GM03348 (cell line): ENCODE measurements around the gene TRPV4.
A peak's percentile ranks its signal among the peaks of the same experiment; 100 is the strongest.
"Not testable (repeated sequence)": the region's sequence is repeated elsewhere in the genome, so short reads cannot be mapped to it uniquely, and the experiment has no call there.

ENCODE experiments used
- DNase-seq: peaks from one replicate; pipeline ENCODE4 v3.0.0; 2012; ENCODE audit warnings: low spot score

Gene TRPV4

DNA sequence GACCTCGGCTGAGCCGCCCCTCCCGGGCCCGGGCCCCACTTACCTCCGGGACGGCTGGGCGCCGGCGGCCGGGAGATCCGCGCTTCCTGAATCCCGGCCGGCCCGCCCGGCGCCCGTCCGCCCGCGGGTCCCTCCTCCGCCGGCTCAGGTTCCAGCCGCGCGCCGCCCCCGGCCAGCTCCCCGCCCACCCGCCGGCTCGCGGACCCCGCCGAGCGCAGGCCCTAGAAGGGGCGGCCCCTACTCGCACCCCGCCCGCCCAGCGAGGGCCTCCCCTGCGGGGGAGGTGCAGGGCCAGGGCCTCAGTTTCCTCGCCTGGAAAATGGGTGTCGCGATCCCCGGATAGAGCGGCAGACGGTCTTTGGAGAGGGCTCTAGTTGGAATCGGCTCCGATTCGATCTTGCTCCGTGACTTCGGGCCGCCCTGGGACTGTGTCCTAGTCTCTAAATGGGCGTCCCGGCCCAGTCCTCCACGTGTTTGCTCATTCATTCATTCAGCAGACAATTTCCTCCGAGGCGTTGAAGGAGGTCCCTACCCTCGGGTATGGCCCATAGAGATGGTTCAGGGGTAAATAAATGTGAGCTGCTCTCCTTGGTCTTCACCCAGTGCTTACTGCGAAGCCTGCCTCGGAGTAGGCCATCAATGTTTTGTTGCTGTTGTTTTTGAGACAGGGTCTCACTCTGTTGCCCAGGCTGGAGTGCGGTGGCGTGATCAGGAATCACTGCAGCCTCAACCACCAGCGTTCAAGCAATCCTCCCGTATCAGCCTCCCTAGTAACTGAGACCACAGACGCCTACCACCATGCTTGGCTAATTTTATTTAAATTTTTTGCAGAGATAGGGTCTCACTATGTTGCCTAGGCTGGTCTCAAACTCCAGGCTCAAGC lies at the start of gene TRPV4:
Gene TRPV4, minus strand, starts transcription at position 92 of the 883 bp plus-strand sequence. CDS start 18,602 bp downstream, outside the sequence.
- DNase-seq, result peak; percentile 89

DNA sequence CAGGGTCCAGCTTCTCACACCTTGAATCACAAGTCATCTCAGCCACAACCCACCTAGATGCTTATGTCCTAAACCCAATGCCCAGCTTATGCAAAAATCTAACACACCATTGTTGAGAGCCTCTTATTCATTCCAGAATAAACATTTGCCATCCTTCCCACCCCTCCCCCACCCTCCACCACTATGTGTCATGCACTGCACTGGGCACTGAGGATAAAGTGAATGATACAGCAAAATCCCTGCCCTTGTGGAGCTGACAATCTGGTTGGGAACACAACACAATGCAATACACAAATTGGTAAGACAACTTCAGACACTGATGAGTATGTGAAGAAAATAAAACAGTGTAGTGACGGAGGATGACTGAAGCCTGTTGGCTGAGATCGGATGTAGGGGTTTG lies 48.6 kb upstream of the TRPV4 start:
- no peak for DNase-seq

DNA sequence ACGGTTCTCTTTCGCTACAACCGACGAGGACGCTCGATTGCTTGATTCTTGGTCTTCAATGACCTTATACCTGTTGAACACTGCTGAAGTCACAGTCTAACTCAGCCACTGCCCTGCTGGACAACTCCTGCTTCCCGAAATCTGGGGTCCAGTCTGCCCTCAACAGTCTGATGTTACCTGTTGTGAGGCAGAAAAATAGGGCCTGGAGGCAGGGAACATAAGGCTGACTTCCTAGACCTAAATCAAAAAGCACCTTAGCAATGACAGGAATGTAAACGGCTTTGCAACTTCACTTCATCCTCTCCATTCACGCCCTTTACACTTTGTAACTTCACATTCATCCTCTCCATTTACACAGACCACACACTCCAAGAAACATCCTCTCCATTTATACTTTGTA lies 47.7 kb upstream of the TRPV4 start:
- DNase-seq, result no peak

DNA sequence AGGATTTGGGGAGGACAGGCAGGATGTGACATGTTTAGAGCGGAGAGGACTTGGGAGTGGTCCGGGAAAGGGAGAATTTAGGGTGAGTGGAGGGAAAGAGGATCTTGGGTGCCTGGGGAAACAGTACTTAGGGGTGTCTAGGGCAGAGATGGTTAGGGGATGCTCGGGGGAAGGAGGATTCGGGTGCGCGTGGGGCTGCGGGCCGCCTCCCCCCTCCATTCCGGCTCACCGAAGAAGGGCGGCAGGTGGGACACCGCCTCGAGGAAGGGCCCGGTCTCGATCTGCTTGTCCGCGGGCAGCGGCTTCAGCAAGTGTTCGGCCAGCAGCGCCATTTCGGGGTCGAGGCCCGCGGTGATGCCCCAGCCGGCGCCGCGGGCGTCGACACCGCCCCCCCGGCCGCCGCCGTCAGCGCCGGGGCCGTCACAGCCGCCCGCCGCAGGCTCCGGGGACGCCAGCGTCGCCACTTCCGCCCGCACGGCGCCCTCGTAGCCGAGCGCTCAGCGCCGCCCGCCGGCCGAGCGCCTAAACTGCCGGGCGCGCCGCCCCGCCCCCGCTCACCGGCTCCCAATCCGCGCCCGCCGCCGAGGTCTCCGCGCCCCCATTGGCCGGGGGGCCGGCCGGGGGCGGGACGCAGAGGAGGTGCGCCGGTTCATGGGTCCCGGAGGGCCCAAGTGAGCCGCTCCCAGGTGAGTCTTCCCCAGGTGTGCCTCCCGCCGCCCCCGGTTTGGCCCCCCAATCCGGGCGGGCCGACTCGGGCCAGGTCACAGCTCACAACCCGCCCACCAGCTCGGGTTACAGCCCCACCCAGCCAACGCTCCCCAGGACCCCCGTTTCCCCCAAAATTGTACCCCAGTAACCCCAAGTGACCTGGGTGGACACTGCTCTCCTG lies 47.1 kb upstream of the TRPV4 start, which contains the start of gene GLTP:
Gene GLTP, minus strand, starts transcription at position 499 of the 889 bp plus-strand sequence. Its CDS starts 167 bp downstream, at position 332.
- peak; percentile 99 for DNase-seq

DNA sequence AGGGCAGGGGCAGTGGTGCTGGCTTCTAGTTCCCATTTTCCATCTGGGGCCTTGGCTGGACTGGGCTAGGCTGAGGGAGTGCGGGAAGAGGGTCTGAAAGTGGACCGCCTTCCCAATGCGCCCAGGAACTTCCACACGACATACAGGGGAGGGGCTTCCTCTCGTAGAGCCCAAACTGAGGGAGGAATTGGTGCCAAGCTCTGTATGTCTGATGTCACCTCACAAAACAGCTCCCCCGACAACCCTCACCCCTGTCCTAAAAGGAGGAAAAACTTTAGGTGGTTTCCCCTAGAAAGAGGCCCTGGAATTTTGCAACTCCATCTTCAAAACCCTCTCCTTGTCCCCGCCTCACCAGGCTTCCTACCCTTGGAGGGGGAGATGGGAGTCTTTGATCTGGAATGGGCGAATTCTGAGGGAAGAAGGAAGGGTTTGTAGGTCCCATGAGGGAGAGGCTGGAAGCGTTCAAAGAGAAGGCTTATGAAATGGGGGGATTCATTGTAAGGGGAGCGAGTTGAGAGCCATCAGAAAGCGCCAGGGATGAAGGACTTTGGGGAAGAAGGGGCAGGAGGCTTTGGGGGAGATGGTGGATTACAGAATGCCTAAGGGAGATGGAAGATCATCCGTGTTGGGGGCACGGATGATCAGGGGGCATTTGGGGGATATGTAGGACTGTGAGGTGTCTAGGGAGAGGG lies 46.3 kb upstream of the TRPV4 start:
- peak; percentile 48 for DNase-seq

DNA sequence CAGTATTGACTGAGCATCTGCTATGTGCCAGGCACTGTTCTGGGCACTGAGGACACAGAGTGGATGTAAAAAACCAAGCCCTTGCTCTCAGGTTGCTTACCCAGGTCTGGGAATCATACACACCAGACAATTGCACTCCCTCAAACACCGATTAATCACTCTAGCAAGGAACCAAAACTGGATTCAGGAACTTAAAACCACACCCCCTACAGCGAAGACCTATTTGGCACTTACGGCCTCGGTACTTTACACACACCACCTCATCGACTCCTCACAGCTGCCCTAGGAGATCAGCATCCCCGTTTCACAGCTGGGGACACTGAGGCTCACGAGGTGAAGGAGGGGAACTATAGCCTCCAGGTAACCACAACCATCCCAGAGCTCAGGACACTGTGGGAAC lies 45.6 kb upstream of the TRPV4 start:
- no peak for DNase-seq

DNA sequence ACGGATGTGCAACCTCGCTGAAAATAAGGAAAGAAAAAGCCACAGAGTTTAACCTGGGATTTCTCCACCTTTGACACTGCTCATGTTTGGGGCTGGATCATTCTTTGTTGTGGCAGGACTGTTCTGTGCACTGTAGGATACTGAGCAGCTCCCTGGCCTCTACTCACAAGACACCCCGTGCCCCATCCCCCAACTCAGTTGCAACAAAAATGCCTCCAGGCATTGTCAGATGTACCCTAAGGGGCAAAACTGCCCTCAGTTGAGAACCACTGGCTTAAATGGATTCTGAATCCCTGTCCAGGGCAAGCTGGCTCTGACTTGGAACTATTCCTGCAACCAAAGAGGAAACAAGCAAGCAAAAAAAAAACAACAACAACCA lies 45.0 kb upstream of the TRPV4 start:
- DNase-seq, result no peak

DNA sequence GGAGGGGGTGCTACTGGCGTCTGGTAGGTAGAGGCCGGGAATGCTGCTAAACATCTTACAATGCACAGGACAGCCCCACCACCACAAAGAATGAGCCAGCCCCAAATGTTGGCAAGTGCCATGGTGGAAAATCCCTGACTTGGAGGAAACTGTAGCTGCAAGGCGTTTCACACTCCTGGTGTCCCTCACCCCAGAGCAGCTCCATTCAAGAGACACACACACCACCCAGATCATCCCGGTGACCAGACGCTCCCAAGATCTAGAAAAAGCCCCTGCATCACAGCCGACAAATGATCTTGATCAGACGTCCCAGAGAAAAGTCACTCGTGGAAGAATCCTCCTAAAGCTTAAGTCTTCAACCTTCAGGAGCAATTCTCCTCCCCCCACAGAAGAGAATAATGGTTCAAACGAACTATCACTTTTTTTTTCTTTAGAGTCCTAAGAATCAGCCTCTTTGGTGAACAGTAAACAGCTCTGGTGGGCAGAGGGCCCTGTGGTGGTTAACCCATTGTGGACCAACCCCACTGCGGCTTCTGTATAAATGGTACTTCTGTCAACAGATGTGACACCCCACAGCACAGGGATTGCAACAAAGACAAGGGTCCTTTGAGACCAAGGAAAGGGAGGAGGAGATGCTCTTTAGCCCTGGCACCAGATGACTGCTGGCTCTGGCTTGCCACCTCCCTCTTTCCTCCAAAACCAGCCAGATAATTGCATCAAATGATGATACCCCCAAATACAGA lies 44.5 kb upstream of the TRPV4 start:
- DNase-seq, result no peak

DNA sequence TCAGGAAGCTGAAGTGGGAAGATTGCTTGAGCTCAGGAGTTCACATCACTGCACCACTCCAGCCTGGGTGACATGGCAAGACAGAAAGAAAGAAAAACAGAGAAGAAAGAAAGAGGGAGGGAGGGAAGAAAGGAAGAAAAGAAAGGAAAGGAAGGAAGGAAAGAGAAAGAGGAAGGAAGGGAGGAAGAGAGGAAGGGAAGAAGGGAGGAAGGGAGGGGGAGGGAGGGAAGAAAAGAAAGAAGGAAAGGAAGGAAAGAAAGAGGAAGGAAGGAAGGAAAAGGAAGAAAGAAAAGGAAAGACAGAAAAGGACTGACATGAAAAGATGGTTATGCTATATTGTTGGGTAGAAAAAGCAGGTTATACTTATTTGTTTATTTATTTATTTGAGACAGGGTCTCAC lies 43.2 kb upstream of the TRPV4 start:
- no peak for DNase-seq

DNA sequence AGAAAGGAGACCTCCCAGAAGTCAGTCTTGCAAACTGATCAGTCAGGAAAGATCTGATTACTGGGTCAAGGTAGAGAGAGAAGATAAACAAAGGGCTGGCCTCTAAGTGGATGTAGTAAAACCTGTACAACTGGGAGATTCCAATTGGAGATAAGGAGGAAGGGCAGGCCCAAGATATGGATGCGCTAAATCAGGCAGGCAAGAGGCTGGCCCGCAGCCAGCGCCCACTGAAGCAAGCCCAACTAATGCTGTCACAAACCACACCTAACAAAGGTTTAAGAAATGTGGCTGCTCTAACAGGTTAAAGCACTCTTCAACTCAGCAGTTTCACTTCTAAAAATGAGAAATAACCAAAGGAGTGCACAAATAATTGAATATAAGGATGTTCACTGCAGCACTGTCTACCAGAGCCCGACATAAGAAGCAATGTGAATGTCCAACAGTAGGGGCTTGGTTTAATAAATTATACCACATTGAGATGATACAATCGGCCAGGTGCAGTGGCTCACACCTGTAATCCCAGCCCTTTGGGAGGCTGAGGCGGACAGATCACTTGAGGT lies 42.5 kb upstream of the TRPV4 start:
- no peak for DNase-seq

DNA sequence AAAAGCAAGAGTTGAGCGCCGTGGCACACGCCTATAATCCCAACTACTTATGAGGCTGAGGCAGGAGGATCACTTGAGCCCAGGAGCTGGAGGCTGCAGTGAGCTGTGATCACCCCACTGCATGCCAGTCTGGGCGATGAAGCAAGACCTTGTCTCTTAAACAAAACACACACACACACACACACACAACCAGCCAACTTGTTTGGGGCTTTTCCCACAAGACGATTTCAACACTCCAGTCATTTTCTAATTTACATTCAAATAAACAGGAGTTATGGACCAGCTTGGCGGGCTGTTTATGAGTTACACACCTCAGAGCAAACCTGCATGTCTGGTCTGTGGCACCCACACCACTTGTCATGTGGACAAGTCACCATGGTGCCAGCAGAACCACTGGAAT lies 40.5 kb upstream of the TRPV4 start:
- DNase-seq, result no peak

DNA sequence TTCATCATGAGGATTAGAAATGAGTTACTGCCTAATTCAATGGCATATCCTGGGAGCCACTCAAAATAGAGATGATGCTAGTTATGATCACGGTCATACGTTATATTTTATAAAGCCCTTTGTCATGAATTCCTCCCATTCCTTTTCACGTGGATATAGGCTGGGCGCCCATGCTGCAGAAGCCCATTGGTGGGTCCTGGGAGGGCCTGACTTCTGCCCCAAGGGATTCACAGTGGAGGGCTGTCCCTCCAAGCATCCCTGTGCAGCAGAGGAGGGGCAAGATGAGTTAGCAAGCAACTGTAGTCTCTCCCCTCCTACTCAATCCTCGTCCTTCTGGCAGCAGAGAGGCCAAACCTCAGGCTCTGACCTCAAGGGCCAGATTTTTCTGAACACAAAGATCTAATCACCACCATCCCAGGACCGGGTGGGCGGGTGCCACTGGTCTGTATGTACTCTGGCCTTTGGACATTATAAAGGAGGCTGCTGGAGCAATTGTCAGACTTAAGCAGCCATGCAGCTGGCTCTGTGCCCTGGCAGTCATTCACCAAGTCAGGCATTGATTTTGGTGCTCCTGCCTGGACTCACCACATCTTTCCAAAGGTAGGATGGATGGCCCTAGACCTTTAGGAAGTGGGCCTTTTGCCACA lies 38.6 kb upstream of the TRPV4 start:
- peak; percentile 25 for DNase-seq

DNA sequence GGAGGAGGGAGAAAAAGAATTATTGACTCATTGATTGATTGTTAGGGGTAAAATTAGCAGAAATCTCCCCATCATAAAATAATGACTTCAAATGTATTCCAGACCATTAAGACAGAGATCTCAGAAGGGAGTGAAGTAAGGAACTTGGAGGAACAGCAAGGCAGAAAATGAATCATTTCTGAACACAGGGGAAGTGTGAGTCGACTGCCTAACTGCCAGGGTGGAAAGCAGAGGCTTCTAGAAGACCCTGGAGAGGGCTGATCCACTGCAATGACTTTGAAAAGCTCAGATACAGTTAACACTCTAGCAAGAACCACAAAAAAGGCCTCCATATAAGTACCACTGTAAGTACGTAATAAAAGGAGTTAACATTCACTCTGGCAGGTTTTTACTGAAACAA lies 37.5 kb upstream of the TRPV4 start:
- peak; percentile 31 for DNase-seq

DNA sequence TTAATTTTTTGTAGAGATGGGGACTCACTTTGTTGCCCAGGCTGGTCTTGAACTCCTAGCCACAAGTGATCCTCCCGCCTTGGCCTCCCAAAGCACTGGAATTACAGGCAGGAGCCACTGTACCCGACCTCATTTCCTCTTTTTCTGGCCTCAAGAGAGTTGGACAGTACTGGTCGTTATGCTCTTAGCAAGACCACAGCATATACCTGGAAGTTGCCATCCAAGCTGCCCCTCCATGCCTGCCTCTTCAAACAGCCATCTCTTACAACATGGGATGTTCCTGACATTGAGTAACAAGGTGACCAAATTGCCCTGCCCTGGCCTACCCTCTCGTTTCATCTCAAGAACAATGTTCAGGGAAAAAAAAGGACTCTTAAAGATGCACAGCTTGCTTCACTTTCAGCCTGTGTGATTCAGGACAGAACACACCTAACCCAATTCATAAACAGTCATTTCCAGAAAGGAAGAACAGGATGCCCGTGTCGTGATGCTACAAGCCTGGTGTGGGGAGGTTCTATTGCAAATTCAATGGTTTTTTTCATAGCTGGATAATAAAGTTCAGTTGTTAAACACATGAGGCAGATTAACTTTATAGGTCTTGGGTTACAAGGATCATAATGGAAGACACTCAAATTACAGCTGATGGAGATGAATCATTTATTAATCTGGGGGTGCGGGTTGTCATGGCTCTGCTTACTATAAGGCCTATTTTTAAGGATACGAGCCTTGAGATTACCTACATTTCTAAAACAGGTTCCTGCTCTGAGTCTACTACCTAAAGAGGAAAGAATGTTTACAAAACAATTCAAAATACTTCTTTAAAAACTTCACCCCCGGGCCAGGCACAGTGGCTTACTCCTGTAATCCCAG lies 35.2 kb upstream of the TRPV4 start:
- no peak for DNase-seq

DNA sequence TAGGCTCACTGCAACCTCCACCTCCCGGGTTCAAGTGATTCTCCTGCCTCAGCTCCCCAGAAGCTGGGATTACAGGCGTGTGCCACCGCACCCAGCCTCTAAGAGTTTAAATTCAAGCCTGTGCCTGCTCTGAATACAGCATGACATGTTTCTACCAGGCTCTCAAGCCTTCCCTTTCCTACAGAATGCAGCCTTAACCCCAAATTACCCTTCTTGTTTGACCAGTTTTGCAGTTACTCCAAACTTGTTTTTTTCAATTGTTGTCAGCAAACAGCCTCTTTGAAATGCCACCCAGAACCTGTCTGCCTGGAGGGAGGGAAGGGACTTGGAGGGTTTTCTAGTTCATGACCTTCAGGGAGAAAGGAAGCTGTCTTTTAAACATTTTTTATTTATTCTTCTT lies 31.7 kb upstream of the TRPV4 start:
- DNase-seq, result no peak

DNA sequence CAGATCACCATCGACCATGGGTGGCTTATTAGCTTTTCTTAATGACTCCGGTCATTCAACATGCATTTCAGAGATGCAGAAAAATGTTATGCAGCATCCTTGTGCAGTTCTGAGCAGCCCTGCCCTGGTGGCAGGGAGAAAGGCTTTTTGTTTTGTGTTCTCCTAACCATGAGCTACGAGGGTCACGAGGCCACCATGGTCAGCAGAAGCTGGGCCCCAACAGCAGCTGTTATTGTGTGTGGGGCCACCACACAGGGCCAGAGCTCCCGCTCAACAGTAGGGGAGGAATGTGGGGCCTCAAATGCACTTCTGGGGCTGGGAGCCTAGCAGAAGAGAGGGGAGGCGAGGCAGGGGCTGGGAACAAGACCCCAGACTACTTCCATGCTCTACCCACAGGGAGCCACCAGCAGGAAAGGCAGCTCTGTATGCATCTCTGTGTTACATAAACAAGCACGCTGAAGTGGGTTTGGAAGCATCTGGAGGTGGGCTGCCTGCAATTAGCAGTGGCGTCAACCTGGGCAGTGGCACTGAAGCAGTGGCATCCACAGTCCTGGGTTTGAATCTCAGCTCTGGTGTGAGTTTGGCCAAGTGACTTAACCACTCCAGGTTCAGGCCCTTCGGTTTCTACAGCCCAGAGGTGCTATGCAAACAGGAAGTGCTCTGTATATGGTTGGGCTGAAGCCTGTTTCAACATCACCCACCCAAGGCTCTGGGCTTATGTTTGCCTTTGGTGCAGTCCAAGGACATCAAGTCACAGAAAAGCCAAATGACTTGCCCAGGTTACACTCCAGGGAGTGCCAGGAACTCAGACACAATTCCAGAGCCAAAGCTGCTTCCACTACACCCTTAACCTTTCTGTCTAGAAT lies 30.9 kb upstream of the TRPV4 start:
- DNase-seq, result no peak

DNA sequence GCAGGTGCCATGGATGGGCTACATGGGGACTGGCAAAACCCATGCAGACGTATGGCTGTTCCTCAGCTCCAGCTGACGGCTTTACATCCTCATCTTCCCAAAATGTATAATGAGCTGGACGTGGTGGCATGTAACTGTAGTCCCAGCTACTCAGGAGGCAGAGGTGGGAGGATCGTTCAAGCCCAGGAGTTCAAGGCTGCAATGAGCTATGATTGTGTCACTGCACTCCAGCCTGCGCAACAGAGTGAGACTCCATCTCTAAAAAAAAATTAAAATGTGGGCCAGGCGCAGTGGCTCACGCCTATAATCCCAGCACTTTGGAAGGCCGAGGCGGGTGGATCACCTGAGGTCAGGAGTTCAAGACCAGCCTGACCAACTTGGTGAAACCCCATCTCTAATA lies 29.3 kb upstream of the TRPV4 start:
- DNase-seq, result not testable (repeated sequence)

DNA sequence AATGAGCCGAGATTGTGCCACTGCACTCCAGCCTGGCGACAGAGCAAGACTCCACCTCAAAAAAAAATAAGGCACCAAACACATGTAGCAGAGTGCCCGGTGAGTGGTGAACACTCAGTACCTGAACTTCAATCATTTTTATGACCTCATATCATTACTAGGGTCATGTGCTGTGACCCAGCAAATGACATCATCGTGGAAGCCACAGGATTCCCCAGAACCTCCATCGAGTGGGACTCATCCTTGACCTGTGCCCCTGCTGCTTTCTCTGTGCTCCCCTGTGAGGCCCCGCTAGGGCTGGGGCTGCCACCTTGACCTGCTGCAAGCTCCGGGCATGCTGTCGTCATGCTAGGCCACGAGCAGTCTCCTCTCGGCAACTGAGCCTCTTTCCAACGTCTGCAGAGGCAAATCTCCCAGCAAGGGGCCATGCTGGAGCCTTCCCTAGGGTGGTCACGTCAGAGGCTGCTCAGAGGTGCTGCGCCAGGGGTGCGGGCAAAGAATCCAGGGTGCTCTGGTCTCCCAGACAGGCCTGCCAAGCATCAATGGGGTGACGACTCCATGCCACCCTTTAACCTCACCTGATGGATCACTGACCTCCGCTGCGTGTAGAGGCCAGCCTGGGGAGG lies 28.6 kb upstream of the TRPV4 start:
- DNase-seq, result no peak
